SW480 (cell line): ENCODE results near the gene KLHDC9.

ENCODE experiments used
- DNase-seq: peaks from one replicate; pipeline ENCODE4 v3.0.0-alpha.2; 2016; ENCODE audit warnings: low spot score

KLHDC9 gene

DNA sequence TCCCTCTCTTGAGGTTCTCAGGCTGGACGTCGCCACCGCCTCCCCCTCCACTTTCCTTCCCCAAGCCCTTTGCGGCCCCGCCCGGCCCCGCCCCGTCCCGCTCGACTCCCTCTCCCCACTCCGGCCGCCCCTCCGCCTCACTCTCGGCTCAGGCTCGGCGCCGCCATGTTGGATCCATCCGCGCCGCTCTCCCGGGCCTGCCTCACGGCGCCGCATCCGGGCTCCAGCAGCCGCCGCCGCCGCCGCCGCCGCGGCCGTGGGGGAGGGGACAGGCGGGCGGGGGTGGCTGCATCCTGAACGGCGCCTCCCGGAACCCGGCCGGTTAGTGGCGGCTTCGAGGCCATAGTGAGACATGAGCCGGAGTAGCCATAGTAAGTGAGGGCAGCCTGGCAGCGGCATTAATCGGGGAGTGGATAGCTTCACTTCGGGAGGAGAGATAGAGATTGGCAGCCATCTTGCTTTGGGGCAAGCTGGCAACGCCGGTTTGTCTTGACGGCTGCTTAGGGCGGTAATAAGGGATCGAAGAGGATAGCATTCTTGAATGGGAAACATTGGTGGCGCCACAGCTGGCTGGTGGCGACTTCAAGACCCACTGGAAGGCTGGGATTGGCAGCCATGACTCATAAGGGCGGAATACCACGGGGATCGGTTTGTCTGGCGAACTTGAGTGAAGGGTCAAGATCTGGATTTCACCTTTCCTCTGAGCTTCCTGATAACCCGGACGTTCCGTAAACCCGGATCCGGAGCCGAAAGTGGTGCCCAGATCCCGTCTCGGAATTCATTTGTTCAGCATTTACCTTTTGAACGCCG lies 34.5 kb downstream of the KLHDC9 start, which contains the start of gene DEDD:
DEDD (minus strand) TSS at position 258 of the 810 bp plus-strand sequence. CDS start 8,205 bp downstream, outside the sequence.
- peak; percentile 98 for DNase-seq

DNA sequence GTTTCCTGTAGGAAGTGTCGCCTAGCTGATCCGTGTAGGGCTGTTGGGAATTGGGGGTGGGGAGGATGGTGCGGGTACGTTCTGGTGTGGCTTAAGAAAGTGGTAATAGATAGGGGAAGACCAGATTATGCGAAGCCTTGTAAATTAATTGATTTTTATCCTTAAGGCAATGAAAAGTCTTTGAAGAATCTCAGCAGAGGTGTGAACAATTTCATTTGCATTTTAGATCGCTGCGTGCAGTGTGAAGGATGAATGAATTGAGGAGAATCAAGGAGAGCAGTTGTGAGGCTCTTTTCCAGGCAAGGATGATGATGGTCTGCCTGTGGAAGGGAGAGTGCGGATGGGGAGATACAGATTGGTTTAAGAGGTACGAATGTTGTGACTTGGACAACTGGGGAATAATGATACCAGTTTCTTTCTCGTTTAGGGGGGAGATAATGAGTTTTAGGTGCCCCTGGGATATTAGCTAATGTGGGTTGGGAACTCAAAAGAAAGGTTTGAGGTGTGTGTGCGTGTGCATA lies 35.1 kb downstream of the KLHDC9 start:
- DNase-seq: peak; percentile 36

DNA sequence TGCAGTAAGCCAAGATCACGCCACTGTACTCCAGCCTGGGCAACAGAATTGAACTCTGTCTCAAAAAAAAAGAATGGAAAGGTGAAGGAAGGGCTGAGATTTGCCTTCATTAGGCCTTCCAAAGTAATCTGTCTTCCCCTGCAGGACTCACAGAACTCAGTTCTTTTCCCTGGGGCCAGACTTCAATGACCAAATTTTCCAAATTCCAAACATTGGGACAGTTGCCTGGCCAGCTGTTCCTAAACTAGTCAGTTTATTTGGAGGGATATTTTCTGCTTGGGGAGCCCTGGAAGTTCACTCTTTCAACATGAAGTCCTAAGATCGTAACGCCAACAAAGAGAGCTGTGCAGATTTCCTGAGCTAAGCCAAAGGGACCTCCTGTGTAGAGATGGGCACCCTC lies 39.7 kb downstream of the KLHDC9 start:
- no peak for DNase-seq

DNA sequence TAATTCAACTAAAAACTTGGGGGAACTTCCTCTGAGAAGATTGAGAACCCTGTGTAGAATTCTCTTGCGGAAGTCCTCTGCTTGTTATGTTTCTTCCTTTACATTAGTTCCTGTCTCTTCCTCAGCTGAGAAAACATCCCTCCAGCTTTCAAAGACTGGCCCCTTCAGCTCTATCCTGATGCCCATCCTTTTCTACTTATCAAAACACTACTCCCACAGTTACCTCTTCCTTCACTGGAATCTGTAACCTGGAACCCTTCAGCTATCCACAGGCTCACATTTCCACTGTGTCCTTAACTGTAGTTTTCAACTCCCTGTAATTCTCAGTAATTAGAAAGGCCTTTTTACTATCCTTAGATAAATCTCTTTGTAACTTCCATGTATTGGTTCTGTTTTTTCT lies 40.3 kb downstream of the KLHDC9 start:
- no peak for DNase-seq

DNA sequence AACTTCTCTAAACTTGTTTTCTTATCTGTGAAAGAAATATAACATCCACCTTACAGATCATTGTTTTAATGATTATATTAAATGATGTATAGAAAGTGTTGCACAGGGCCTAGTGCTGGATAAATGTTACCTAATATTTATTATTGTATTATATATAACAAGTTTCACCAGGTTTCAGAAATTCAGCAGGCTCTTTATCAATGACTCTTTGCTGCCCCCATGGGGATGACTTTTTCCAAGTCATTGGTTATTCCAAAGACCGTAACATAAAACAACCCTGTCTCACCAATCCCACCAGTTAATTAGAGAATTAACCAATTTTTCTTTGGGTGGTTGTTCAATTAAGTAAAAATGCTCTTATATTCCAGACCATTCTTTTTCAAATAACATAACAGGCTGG lies 41.6 kb downstream of the KLHDC9 start:
- DNase-seq: peak; percentile 32

DNA sequence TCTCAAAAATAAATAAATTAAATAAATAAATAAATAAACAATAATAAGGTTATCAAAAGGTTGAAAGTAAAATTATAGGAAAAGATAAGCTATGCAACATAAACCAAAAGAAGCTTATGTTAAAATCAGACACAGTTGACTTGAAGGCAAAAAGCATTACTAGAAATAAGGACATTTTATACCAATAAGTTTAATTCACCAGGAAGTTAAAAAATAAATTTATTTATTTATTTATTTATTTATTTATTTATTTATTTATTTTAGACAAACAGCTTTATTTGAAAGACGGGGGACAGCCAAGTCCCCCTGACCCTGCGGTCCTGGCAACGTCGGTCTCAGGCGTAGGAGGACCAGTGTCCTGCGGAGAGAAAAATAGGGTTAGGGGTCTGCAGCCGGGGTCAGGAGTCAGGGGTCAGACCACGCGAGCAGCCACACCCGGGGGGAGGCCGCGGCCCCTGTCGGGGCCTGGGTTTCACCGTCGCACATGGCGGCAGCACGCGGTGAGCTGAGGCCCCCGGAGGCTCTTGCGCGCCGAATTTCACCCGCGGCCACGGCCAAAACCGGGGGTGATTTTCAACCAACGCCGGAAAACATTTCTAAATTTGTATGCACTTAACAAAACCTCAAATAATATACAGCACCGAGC lies 42.7 kb downstream of the KLHDC9 start:
- no peak for DNase-seq

DNA sequence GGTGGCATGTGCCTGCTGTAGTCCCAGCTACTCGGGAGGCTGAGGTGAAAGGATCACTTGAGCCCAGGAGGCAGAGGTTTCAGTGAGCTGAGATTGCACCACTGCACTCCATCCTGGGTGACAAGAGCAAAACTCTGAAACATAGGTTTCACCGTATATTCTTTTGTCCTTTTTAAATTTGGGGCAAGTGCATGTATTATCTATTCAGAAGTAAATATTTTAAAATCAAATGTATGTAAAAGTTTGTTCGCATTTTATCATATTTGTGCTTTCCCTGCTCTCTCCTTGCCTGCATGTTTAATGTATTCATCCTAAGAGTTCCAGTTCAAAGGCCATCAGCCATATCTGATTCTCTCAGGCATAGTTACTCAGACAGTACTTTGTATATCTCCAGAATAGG lies 47.7 kb downstream of the KLHDC9 start:
- DNase-seq: no peak
